Measurements from ENCODE around the gene PDZK1IP1. TPM values are rescaled to one million over a fixed set of nuclear protein-coding genes. Genes with fewer than 3 reads are reported as not detected.

The PDZK1IP1 gene
- total RNA-seq, 3 donors from 2014 or later (not counting 1 experiment from before 2014, with no cell fraction given) = 0.54 TPM; not detected in 2

- Histone ChIP-seq H3K9me3 (ENCODE audit: control insufficient read depth, insufficient read depth, low read length) (no peaks in the 10 kb centered on the region), H3K27ac (ENCODE audit: low read length) (no peak overlapping the region), H3K36me3 (ENCODE audit: control insufficient read depth, insufficient read depth, low read length) (no peaks in the 10 kb centered on the region), H3K27me3 (ENCODE audit: control insufficient read depth, insufficient read depth, low read length) (peaks cover 5% of the 10 kb centered on the region), H3K4me1 (ENCODE audit: control insufficient read depth, insufficient read depth, low read length) (peaks cover 9% of the 10 kb centered on the region), H3K4me3 (ENCODE audit: low read length) (no peak overlapping the region)
- Mint-ChIP-seq H3K27ac (no peak overlapping the region), H3K9me3 (no peaks in the 10 kb centered on the region), H3K4me3 (peak overlapping the region; percentile 47), H3K36me3 (no peaks in the 10 kb centered on the region), H3K27me3 (ENCODE audit: low read depth in 2 of 2) (peaks cover 26 to 40% of the 10 kb centered on the region in 2 donors), H3K4me1 (peaks cover 16 to 21% of the 10 kb centered on the region in 2 donors)
- intact Hi-C loops (cut with micrococcal nuclease) = no loop called here
- WGBS (ENCODE audit: insufficient coverage) = 80% methylated on average over 3 of the region's 3 CpGs
- TF ChIP-seq, protein P1, sequence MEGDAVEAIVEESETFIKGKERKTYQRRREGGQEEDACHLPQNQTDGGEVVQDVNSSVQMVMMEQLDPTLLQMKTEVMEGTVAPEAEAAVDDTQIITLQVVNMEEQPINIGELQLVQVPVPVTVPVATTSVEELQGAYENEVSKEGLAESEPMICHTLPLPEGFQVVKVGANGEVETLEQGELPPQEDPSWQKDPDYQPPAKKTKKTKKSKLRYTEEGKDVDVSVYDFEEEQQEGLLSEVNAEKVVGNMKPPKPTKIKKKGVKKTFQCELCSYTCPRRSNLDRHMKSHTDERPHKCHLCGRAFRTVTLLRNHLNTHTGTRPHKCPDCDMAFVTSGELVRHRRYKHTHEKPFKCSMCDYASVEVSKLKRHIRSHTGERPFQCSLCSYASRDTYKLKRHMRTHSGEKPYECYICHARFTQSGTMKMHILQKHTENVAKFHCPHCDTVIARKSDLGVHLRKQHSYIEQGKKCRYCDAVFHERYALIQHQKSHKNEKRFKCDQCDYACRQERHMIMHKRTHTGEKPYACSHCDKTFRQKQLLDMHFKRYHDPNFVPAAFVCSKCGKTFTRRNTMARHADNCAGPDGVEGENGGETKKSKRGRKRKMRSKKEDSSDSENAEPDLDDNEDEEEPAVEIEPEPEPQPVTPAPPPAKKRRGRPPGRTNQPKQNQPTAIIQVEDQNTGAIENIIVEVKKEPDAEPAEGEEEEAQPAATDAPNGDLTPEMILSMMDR (IDR thresholded peaks at IDR 0.05) = no peak
- ATAC-seq (no peak), DNase-seq (no peak)
Measured at GRCh38 chr1:47179988-47180563, 9.8 kb downstream of the PDZK1IP1 start.

DNA sequence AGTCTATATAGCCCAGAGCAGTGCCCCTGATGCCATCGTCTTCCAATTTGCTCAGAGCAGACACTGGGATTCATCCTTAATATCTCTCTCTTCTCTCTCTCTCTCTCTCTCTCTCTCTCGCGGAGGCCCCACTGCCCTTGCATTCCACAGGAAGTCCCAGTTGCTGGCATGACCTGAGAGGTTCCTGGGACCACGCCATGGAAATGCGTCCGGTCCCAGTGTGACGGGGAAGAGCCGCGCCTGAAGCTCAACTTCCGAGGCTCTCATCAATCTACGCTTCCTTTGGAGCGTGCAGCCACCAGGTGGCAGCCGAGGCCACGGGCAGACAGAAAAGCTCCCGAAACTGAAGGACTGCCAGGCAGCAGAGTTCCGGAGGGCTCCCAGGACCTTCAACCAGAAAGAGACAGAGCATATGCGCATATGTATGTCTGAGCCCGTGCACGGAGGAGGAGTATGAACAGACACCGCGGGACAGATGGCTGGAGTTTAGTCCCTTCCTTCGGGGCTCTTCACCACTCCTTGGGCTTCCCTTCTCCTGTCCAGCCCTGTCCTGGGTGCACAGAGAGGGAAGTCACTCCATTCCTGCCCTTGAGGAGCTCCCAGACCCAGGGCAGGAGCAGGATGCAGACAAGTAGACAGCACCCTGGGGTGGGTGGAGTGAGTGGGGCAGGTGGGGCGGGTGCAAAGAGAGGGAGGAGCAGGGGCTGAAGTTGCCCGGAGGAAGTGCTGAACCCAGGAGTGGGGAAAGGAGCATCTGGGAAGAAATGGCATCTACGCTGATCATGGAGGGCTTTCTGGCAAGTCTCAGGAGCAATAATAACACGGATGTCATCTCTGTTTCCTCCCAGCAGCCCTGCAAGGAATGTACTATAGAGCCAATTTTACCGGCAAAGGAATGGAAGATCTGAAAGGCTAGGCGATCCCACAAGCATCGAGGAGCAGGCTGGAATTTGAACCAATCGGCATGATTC, 10.5 kb downstream of the PDZK1IP1 start:
- Mint-ChIP-seq H3K9me3 (no peaks in the 10 kb centered on the region), H3K4me3 (peak overlapping the region; percentile 93), H3K36me3 (no peaks in the 10 kb centered on the region), H3K27me3 (ENCODE audit: low read depth in 2 of 2) (peaks cover 28 to 44% of the 10 kb centered on the region in 2 donors), H3K27ac (peak overlapping the region; percentile 70 to 84), H3K4me1 (peaks cover 16 to 22% of the 10 kb centered on the region in 2 donors)
- 10% methylated on average over 30 of the region's 30 CpGs for WGBS (ENCODE audit: insufficient coverage)
- Histone ChIP-seq H3K4me1 (ENCODE audit: control insufficient read depth, insufficient read depth, low read length) (peaks cover 9% of the 10 kb centered on the region), H3K4me3 (ENCODE audit: low read length) (peak overlapping the region; percentile 8), H3K27me3 (ENCODE audit: control insufficient read depth, insufficient read depth, low read length) (peaks cover 5% of the 10 kb centered on the region), H3K27ac (ENCODE audit: low read length) (no peak overlapping the region), H3K36me3 (ENCODE audit: control insufficient read depth, insufficient read depth, low read length) (no peaks in the 10 kb centered on the region), H3K9me3 (ENCODE audit: control insufficient read depth, insufficient read depth, low read length) (no peaks in the 10 kb centered on the region)
- ATAC-seq (peak; percentile 73 to 90 (median 83)), DNase-seq (peak; percentile 63 to 78)
- TF ChIP-seq, protein P1 (IDR thresholded peaks at IDR 0.05) = peak; percentile 76
- intact Hi-C loops (cut with micrococcal nuclease) = no loop called here

GRCh38 chr1:47178654-47179016, 11.2 kb downstream of the PDZK1IP1 start:
- TF ChIP-seq, protein P1 (IDR thresholded peaks at IDR 0.05) = no peak
- Mint-ChIP-seq H3K4me3 (peak overlapping the region; percentile 93), H3K36me3 (no peaks in the 10 kb centered on the region), H3K9me3 (no peaks in the 10 kb centered on the region), H3K27ac (peak overlapping the region; percentile 70 to 84), H3K4me1 (peaks cover 16 to 22% of the 10 kb centered on the region in 2 donors), H3K27me3 (ENCODE audit: low read depth in 2 of 2) (peaks cover 31 to 47% of the 10 kb centered on the region in 2 donors)
- WGBS (ENCODE audit: insufficient coverage) = 79% methylated on average over 8 of the region's 8 CpGs
- ATAC-seq = no peak
- Histone ChIP-seq H3K27ac (ENCODE audit: low read length) (no peak overlapping the region), H3K27me3 (ENCODE audit: control insufficient read depth, insufficient read depth, low read length) (peaks cover 5% of the 10 kb centered on the region), H3K4me3 (ENCODE audit: low read length) (no peak overlapping the region), H3K36me3 (ENCODE audit: control insufficient read depth, insufficient read depth, low read length) (no peaks in the 10 kb centered on the region), H3K9me3 (ENCODE audit: control insufficient read depth, insufficient read depth, low read length) (no peaks in the 10 kb centered on the region), H3K4me1 (ENCODE audit: control insufficient read depth, insufficient read depth, low read length) (peaks cover 9% of the 10 kb centered on the region)
- intact Hi-C loops (cut with micrococcal nuclease) = no loop called here
- no peak for DNase-seq
